PC-3 (cell line): ENCODE measurements around the gene AMZ1.

Source experiments
- EZH2 ChIP-seq: fragments of 300-600 bp; sonication (generic); IDR thresholded peaks from one replicate; pipeline ENCODE4 v1.6.1; 2017; ENCODE audit warnings: antibody characterized with exemption, mild to moderate bottlenecking, low read length; ENCODE audit not compliant: unreplicated experiment
- EZH2phosphoT487 ChIP-seq: fragments of 300-600 bp; sonication (generic); IDR thresholded peaks from 2 replicates; pipeline ENCODE4 v1.6.1; 2018; ENCODE audit warnings: mild to moderate bottlenecking, antibody characterized with exemption, low read length, borderline replicate concordance
- TF ChIP-seq, protein P1 (sequence below): fragments of 300-600 bp; sonication (generic); conservative IDR thresholded peaks from 2 replicates; pipeline ENCODE4 v1.5.1; 2017; ENCODE audit warnings: antibody characterized with exemption, low read depth, mild to moderate bottlenecking, low read length

DNA sequence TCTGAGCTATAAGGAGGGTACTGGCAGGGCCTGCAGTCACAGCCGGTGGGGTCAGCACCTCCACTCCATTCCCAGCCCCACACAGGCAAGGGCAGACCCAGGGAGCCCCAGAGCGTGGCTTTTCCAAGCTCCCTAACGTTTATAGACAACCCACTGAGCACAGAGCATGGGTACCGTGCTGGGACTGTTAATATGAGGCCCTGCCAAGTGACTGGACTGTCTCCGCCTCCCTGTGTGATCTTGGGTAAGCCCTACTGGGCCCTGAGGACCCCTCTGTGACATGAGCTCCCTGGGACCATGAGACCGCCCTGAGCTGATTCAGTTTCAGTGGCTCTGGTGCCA is 43.8 kb upstream of the AMZ1 start:
- TF ChIP-seq, protein P1, sequence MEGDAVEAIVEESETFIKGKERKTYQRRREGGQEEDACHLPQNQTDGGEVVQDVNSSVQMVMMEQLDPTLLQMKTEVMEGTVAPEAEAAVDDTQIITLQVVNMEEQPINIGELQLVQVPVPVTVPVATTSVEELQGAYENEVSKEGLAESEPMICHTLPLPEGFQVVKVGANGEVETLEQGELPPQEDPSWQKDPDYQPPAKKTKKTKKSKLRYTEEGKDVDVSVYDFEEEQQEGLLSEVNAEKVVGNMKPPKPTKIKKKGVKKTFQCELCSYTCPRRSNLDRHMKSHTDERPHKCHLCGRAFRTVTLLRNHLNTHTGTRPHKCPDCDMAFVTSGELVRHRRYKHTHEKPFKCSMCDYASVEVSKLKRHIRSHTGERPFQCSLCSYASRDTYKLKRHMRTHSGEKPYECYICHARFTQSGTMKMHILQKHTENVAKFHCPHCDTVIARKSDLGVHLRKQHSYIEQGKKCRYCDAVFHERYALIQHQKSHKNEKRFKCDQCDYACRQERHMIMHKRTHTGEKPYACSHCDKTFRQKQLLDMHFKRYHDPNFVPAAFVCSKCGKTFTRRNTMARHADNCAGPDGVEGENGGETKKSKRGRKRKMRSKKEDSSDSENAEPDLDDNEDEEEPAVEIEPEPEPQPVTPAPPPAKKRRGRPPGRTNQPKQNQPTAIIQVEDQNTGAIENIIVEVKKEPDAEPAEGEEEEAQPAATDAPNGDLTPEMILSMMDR = no peak
- no peak for TF ChIP-seq EZH2phosphoT487
- no peak for TF ChIP-seq EZH2
